Measurements from ENCODE around the gene PTPRN2. TPM values are rescaled to one million over a fixed set of nuclear protein-coding genes. Genes with fewer than 3 reads are reported as not detected.
"Not testable (repeated sequence)": the region's sequence is repeated elsewhere in the genome, so short reads cannot be mapped to it uniquely, and the experiment has no call there.

PTPRN2 gene
- total and polyA plus RNA-seq, 2 donors (not counting 1 experiment from before 2014, with no cell fraction given), result 0.54 to 1.2 TPM

DNA sequence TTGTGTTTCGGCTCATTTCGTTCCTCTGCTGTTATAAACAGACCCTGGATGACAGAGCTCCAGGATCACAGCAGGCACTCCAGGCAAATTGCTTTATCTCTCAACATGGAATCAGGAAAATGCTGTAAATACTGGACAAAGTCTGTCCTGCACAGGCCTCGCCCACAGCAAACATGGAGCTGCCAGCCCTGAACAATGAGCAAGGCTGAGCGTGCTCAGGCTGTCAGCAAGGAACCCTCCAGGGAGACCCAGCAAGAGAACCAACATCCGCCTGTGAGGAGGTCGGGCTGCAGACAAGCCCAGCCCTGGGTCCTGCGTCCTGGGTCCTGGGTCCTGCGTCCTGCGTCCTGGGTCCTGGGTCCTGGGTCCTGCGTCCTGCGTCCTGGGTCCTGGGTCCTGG lies 180.8 kb downstream of the PTPRN2 start:
- TF ChIP-seq EZH2 (IDR thresholded peaks at IDR 0.05; ENCODE audit: low read length, missing control alignments) (no peak), CTCF (conservative IDR thresholded peaks at IDR 0.05 in 1 of 2, IDR thresholded peaks at IDR 0.05 in 1 of 2; ENCODE audit: low read depth in 1 of 2, low read length in 2 of 2) (no peak)
- no peaks in the 10 kb centered on the region for H3K9me3 ChIP-seq (ENCODE audit: control insufficient read depth, insufficient read depth, low read depth, low read length)

DNA sequence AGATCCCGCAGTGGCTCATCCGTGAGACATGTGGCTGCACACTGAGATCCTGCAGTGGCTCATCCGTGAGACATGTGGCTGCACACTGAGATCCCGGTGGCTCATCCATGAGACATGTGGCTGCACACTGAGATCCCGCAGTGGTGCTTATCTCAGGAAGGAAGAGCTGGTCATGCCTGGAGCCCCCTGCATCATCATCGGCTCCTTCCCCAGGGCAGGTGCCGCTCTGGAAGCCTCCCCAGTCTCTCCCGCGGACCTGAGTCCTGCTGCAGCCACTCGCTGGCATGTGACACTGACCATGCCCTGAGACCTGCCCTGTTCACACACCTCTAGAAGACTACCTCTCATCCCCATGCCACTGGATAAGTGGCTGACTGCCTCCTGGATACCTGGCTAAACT lies 181.3 kb downstream of the PTPRN2 start:
- DNase-seq (ENCODE audit: low read depth in 2 of 2), result no peak
- TF ChIP-seq EZH2 (IDR thresholded peaks at IDR 0.05; ENCODE audit: low read length, missing control alignments) (no peak), CTCF (conservative IDR thresholded peaks at IDR 0.05 in 1 of 2, IDR thresholded peaks at IDR 0.05 in 1 of 2; ENCODE audit: low read depth in 1 of 2, low read length in 2 of 2) (no peak)
- H3K9me3 ChIP-seq (ENCODE audit: control insufficient read depth, insufficient read depth, low read depth, low read length), result no peaks in the 10 kb centered on the region

More for the DNA sequence above, 180.8 kb downstream of the PTPRN2 start:
- Histone ChIP-seq H3K79me2 (ENCODE audit: control insufficient read depth, insufficient read depth, low read length) (no peaks in the 10 kb centered on the region), H3K27me3 (ENCODE audit: control insufficient read depth, insufficient read depth, low read length) (no peaks in the 10 kb centered on the region), H3K4me3 (replicated peaks in 1 of 4; ENCODE audit: control extremely low read depth in 1 of 4, insufficient read depth in 1 of 4, low read depth in 3 of 4, low read length in 4 of 4) (no peak overlapping the region), H3K9ac (ENCODE audit: insufficient read depth, low read length) (no peak overlapping the region), H3K4me1 (ENCODE audit: control insufficient read depth, extremely low read depth, insufficient read depth, low read length) (no peaks in the 10 kb centered on the region), H4K20me1 (ENCODE audit: control insufficient read depth, extremely low read depth, insufficient read depth, low read length) (no peaks in the 10 kb centered on the region), H2AFZ (ENCODE audit: low read length) (no peak overlapping the region), H3K27ac (ENCODE audit: insufficient read depth, low read length) (no peak overlapping the region), H3K36me3 (ENCODE audit: control insufficient read depth, insufficient read depth, low read length) (no peaks in the 10 kb centered on the region), H3K4me2 (ENCODE audit: extremely low read depth, insufficient read depth, low read length) (no peak overlapping the region)
- DNase-seq (ENCODE audit: low read depth in 2 of 2), result no peak

DNA sequence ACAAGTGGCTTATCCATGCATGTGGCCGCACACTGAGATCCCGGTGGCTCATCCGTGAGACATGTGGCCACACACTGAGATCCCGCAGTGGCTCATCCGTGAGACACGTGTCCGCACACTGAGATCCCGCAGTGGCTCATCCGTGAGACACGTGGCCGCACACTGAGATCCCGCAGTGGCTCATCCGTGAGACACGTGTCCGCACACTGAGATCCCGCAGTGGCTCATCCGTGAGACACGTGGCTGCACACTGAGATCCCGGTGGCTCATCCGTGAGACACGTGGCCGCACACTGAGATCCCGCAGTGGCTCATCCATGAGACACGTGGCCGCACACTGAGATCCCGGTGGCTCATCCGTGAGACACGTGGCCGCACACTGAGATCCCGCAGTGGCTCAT lies 181.9 kb downstream of the PTPRN2 start:
- H3K9ac ChIP-seq (ENCODE audit: insufficient read depth, low read length); H3K4me2 ChIP-seq (ENCODE audit: extremely low read depth, insufficient read depth, low read length); H3K27me3 ChIP-seq (ENCODE audit: control insufficient read depth, insufficient read depth, low read length); H3K4me1 ChIP-seq (ENCODE audit: control insufficient read depth, extremely low read depth, insufficient read depth, low read length); H3K79me2 ChIP-seq (ENCODE audit: control insufficient read depth, insufficient read depth, low read length); H3K36me3 ChIP-seq (ENCODE audit: control insufficient read depth, insufficient read depth, low read length); H3K9me3 ChIP-seq (ENCODE audit: control insufficient read depth, insufficient read depth, low read depth, low read length); H2AFZ ChIP-seq (ENCODE audit: low read length); H3K4me3 ChIP-seq (replicated peaks in 1 of 4; ENCODE audit: control extremely low read depth in 1 of 4, insufficient read depth in 1 of 4, low read depth in 3 of 4, low read length in 4 of 4); H3K27ac ChIP-seq (ENCODE audit: insufficient read depth, low read length); H4K20me1 ChIP-seq (ENCODE audit: control insufficient read depth, extremely low read depth, insufficient read depth, low read length); DNase-seq (ENCODE audit: low read depth in 2 of 2): not testable (repeated sequence)

More for the DNA sequence above, 181.3 kb downstream of the PTPRN2 start:
- Histone ChIP-seq H3K9ac (ENCODE audit: insufficient read depth, low read length) (no peak overlapping the region), H4K20me1 (ENCODE audit: control insufficient read depth, extremely low read depth, insufficient read depth, low read length) (no peaks in the 10 kb centered on the region), H3K4me2 (ENCODE audit: extremely low read depth, insufficient read depth, low read length) (no peak overlapping the region), H3K79me2 (ENCODE audit: control insufficient read depth, insufficient read depth, low read length) (no peaks in the 10 kb centered on the region), H3K27ac (ENCODE audit: insufficient read depth, low read length) (no peak overlapping the region), H3K27me3 (ENCODE audit: control insufficient read depth, insufficient read depth, low read length) (no peaks in the 10 kb centered on the region), H2AFZ (ENCODE audit: low read length) (no peak overlapping the region), H3K4me3 (replicated peaks in 1 of 4; ENCODE audit: control extremely low read depth in 1 of 4, insufficient read depth in 1 of 4, low read depth in 3 of 4, low read length in 4 of 4) (no peak overlapping the region), H3K36me3 (ENCODE audit: control insufficient read depth, insufficient read depth, low read length) (no peaks in the 10 kb centered on the region), H3K4me1 (ENCODE audit: control insufficient read depth, extremely low read depth, insufficient read depth, low read length) (no peaks in the 10 kb centered on the region)

All from fibroblast of lung (primary cell).